ENCODE results near the gene FOSB. TPM values are rescaled to one million over a fixed set of nuclear protein-coding genes. Genes with fewer than 3 reads are reported as not detected.

Gene FOSB
- total and polyA plus RNA-seq, 2 donors (not counting 3 experiments of a cell fraction or from before 2014, with no cell fraction given), result 2.0 to 10.7 TPM

DNA sequence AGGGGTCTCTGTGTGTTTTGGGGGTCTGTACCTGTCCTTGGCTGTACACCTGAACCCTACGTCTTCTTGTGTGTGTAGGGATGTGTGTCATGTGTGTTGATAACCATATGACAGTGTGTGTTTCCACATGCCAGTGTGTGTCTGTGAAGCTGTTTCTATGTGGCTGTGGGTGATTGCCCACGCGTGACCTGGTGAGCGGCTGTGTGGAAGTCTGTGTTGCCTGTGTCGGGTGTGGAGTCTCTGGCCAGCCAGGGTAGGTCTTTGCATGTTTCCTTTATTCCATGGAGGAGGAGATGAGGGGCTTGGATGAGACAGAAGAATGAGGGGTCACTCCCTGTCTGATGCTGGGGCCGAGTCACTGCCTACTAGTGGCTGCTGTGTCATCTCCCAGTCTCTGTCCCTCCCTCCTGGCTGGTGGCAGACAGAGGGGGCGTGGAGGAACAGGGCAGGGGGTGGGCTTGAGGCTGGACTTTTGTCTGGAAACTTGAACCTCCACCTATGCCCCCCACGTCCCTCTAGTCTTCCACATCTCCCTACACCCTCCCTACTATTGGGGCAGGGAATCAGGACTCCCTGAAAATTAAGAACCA is 2.8 kb upstream of the FOSB start:
- TF ChIP-seq, protein P1, sequence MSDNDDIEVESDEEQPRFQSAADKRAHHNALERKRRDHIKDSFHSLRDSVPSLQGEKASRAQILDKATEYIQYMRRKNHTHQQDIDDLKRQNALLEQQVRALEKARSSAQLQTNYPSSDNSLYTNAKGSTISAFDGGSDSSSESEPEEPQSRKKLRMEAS (IDR thresholded peaks at IDR 0.05; ENCODE audit: insufficient read depth, insufficient read length), result no peak
- TF ChIP-seq FOS (IDR thresholded peaks at IDR 0.05; ENCODE audit: borderline replicate concordance, insufficient read depth, low read length) (no peak), JUN (IDR thresholded peaks at IDR 0.05; ENCODE audit: borderline replicate concordance, insufficient read depth, insufficient read length, low read depth) (no peak), GATA2 (IDR thresholded peaks at IDR 0.05; ENCODE audit: insufficient read depth, insufficient read length, low read depth, low read length) (no peak), POLR2AphosphoS5 (IDR thresholded peaks at IDR 0.05; ENCODE audit: insufficient read depth, low read depth, low read length) (no peak), POLR2A (IDR thresholded peaks at IDR 0.05; ENCODE audit: low read depth, low read length) (no peak), MYC (IDR thresholded peaks at IDR 0.05; ENCODE audit: low read depth, low read length) (no peak), EZH2 (IDR thresholded peaks at IDR 0.05; ENCODE audit: borderline replicate concordance, low read depth, low read length, severe bottlenecking) (no peak)
- TF ChIP-seq, protein P2, sequence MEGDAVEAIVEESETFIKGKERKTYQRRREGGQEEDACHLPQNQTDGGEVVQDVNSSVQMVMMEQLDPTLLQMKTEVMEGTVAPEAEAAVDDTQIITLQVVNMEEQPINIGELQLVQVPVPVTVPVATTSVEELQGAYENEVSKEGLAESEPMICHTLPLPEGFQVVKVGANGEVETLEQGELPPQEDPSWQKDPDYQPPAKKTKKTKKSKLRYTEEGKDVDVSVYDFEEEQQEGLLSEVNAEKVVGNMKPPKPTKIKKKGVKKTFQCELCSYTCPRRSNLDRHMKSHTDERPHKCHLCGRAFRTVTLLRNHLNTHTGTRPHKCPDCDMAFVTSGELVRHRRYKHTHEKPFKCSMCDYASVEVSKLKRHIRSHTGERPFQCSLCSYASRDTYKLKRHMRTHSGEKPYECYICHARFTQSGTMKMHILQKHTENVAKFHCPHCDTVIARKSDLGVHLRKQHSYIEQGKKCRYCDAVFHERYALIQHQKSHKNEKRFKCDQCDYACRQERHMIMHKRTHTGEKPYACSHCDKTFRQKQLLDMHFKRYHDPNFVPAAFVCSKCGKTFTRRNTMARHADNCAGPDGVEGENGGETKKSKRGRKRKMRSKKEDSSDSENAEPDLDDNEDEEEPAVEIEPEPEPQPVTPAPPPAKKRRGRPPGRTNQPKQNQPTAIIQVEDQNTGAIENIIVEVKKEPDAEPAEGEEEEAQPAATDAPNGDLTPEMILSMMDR (IDR thresholded peaks at IDR 0.05; ENCODE audit: extremely low read depth in 1 of 2, insufficient read depth in 1 of 2, low read depth in 1 of 2, low read length in 2 of 2), result no peak
- no TSS peak for BruUV-seq (replicated peaks)
- H3K4me2 ChIP-seq (ENCODE audit: insufficient read depth, low read length), result no peak overlapping the region
- no peak overlapping the region for H3K27ac ChIP-seq (ENCODE audit: insufficient read depth, low read depth, low read length)
- H3K27me3 ChIP-seq (ENCODE audit: control insufficient read depth in 2 of 2, insufficient read depth in 2 of 2, low read length in 2 of 2), result no peaks in the 10 kb centered on the region
- no peaks in the 10 kb centered on the region for H3K9me3 ChIP-seq (replicated peaks; ENCODE audit: control insufficient read depth, insufficient read depth, low read length)
- H3K9me1 ChIP-seq (replicated peaks; ENCODE audit: control insufficient read depth, extremely low read depth, insufficient read depth, low read length), result no peaks in the 10 kb centered on the region
- peaks cover 16% of the 10 kb centered on the region for H3K4me1 ChIP-seq (ENCODE audit: control insufficient read depth, extremely low read depth, insufficient read depth, low read length)
- H3K36me3 ChIP-seq (ENCODE audit: control insufficient read depth in 2 of 2, extremely low read depth in 1 of 2, insufficient read depth in 2 of 2, low read length in 2 of 2), result no peaks in the 10 kb centered on the region
- no peaks in the 10 kb centered on the region for H4K20me1 ChIP-seq (replicated peaks; ENCODE audit: control insufficient read depth, extremely low read depth, insufficient read depth, low read length)
- H3K9ac ChIP-seq (replicated peaks; ENCODE audit: extremely low read depth, insufficient read depth, low read length), result no peak overlapping the region
- ChIA-PET POLR2A (no interaction called here), CTCF (interaction anchor here (1.0 to 9.5 kb wide), 2 partner anchors 11 to 25 kb away, joined by 3 to 174 read pairs; no protein-coding TSS in a partner anchor)
- dilution Hi-C loops (cut with MboI; ENCODE audit: extremely low pct_ligation_motif_present, low sequenced_read_pairs) (no loop called here), intact Hi-C loops (cut with micrococcal nuclease) (no loop called here)
- no peak for FAIRE-seq
- H3K4me3 ChIP-seq (replicated peaks in 1 of 3; ENCODE audit: insufficient read depth in 1 of 3, low read depth in 1 of 3, low read length in 3 of 3), result no peak overlapping the region
- H2AFZ ChIP-seq (ENCODE audit: low read depth, low read length), result no peak overlapping the region
- DNase-seq (ENCODE audit: low read depth, low spot score), result no peak
- H3K79me2 ChIP-seq (ENCODE audit: control insufficient read depth, insufficient read depth, low read length), result no peaks in the 10 kb centered on the region

Measured in endothelial cell of umbilical vein (primary cell).